Measurements from ENCODE around the gene LRRC75A.
"Not testable (repeated sequence)": the region's sequence is repeated elsewhere in the genome, so short reads cannot be mapped to it uniquely, and the experiment has no call there.

LRRC75A gene

DNA sequence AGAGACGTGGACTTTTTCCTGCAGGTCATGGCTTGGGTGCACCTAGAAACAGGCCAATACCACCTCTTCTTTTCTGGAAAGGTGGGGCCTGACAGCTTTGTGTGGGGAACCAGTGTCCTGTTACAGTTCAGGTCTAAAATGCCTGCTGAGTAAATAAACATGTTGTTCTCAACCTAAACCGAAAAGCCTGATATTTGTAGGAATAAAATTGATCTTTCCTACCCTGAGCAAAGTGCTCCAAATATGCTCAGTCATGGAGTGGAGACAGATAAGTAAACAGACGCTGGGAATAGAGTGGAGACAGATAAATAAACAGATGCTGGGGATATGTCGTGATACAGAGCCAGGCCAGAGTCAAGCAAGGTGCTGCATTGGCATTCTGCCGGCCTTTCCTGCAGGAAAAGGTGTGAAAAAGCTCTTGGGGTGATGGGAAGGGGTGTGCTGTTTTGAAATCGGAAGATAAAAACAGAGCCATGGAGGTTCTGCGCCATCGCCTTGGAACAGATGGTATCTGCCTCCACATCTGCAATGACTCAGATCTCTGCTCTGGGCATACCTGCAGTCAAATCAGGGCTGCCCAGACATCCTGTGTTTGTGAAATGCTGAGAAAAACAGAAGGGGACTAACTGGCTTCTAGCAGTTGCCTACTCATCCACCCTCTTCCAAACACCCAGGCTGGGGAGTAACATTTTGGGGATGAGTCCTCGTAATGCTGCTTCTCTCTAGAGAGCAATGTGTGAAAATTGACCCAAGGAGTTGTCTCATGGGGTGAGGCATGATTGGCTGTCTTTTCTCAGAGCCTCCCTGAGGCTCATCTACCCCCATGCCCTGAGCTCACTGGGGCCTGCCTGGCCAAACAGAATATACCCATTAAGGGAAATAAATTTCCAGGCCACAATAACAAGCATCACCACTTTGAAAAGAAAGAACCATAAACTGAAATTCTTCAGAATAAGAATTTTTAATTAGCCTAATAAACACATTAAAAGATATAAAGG lies 93.4 kb downstream of the LRRC75A start:
- no peak for DNase-seq (ENCODE audit: low read depth)

DNA sequence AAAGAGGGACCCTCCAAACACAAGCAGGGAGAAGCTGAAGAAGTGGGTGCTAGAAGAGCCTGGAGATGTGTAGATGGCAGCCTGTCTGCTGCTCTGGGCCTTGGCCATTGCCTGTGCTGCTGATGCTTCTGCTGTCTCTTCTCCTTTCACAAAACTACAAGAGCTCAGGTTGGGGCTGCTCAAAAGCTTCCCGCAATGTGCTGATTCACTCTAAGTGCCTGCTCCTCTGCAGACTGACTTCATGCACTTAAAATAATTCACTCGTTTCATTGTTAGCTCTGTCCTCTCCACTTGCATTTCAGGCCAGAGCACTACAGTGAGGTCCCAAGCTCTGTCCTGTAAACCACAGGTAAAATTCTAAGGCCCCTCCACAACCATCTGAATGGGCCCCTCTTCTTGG lies 95.3 kb downstream of the LRRC75A start:
- not testable (repeated sequence) for DNase-seq (ENCODE audit: low read depth)

- DNase-seq (ENCODE audit: low read depth) = not testable (repeated sequence)
These were observed 96.1 kb downstream of the LRRC75A start for GRCh38 chr17:16395887-16396286.

- not testable (repeated sequence) for DNase-seq (ENCODE audit: low read depth)
These were observed 99.5 kb downstream of the LRRC75A start for GRCh38 chr17:16392491-16392890.
